HTR-8/SVneo (cell line): Measurements from ENCODE around the gene CACNB1.

Source experiments
- DNase-seq: peaks from one replicate; pipeline ENCODE4 v3.0.0; 2011; ENCODE audit warnings: low spot score, mixed read lengths; ENCODE audit not compliant: insufficient read length
- FAIRE-seq: peaks from 2 replicates; lab custom pipeline; 2011; peaks lifted over from hg19 to GRCh38; lab: Jason Lieb, UNC

Gene CACNB1

DNA sequence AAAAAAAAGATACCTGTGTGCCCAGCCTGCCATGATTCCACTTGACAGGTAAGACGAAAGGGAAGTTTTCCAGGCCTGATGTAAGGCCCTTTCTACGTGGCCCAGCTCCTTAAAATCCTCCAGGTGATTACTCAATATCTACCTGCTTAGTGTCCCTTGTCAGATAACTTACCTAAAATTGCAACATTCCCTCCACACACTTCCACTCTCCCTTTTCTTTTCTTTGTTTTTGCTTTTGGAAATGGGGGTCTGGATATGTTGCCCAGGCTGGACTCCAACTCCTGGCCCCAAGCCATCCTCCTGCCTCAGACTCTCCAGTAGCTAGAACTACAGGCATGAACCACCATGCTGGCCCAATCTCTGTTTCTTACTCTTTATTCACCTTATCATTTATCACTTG lies 38.8 kb downstream of the CACNB1 start:
- DNase-seq (no peak), FAIRE-seq (no peak)

DNA sequence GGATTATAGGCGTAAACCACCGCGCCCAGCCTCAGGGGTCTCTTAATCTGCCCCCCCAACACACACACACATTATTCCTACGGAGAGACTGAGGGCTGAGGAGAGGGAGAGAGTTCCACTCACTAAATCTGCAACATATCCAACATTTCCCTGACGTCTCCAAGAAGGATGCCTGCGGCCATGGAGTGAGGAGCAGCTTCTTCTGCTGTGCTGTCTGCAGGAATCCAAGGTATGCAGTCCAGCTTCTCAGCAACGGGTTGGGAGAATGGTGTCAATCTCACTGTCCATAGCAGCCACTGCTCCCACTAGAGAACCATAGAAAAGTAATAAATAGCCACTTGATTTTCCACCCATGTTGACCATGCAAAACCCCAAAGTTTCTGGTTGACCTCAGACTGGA lies 41.0 kb downstream of the CACNB1 start:
- FAIRE-seq (no peak), DNase-seq (no peak)

DNA sequence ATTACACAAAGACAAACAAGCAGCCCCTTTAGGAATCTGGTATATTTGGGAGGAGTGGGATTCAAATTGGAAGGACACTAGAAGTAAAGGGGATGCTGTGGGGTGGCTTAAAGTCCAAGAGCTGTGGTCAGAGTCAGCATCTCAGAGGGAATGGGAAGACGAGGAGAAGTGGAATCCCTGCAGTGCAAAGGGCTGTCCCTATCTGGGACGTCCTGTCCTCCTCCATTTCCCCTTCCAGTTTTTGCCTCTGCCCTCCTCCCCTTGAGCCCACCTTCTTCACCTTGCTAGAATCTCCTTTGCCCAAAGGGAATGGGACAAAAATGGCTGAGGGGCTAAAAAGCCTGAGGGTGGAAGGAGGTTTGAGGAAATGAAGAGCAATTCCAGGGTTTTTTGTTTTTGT lies 41.8 kb downstream of the CACNB1 start:
- DNase-seq: no peak
- no peak for FAIRE-seq

DNA sequence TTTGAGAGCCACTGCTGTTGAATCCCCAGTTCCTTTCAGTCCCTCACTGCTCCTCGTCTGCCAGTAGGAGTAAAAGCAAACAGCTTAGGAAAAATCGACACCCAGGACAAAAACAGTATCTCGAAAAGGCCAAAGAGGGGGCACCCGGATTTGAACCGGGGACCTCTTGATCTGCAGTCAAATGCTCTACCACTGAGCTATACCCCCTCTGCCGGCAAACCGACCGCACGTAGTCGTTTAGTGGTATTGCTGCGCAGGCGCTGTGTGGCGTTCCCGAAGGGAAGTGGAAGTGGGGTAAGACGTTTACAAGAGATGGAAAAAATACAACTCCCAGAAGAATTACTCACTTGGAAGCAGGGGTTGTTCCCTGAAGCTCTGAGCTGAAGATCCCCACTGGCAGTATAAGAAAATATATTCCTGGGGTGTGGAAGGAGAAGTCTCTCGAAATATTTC lies 43.8 kb downstream of the CACNB1 start:
- DNase-seq (peak; percentile 88), FAIRE-seq (peak; percentile 55)

DNA sequence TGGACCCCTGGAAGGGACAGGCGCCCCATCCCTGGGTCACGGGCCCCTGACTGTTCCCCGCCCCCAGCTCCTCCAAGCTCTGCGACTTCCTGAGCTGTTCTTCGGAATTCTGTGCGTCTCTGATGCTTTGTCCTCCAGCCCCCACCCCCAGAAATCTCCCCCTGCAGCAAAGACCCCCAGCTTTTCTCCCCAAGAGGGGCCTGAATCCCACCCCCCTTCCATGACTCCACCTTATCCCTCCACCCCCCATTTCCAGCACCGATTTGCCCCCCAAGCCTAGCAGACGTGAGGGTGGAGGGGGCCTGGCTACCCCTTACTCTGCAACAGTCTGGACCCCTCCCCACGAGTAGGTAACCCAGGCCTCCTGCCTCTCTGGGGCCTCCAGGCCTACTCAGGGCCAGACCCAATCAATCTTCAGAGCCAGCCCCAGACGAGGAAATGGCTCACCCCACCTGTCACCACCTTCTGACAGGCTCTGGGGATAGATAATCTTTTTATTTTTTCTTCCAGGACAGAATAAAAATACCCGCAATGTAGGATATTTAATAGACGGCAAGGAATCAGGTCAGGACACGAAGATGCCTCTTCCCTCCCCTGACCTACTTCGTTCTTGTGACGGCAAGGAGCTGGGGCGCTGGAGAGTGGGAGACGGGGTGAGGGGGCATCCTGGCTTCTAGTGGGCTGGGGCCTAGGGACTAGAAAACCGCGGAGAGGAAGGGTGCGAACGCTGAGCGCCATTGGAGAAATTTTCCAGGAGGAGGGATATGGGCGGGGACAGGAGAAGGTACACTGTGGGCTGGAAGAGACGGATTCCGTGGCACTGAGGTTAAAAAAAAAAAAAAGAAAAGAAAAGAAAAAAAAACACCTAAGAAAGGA lies 45.3 kb downstream of the CACNB1 start:
- no peak for DNase-seq

DNA sequence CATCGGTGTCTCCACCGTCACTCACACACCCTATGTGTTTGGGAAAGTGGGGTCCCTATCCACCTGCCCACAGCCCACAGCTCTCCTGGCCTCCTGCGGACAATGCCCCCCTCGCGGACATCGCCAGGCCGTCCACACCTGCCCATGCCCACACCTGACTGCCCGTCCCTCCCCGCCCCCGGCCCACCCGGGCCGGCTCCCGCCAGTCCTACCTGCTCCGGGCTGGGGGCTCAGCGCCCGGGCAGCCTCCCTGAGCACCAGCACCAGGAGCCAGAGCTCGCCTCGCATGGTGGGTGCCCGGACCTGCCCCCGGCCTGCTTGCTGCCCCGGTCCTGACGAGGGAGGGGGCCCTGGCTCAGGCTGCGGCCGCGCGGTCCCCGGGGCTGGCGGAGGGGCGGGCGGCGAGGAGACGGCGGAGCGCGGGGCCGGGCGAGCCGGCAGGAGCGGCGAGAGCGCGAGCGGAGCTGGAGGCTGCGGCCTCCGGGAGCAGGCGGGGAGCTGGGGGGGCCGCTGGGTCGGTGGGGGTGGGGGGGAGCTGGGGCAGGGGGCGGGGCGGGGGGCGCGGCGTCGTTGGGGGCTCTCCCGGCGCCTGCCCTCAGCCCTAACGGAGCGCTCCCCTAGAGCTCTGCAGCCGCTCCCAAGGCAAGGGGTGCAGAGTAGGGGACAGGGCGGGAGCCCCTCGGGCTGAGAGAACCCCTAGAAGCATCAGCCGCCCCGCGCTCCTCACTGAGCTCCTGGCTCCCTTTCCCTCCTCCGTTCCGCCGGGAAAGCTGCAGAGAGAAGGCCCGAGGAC lies 46.1 kb downstream of the CACNB1 start, which contains the start of gene PLXDC1:
Gene PLXDC1 (minus strand): TSS at position 488 of the 793 bp plus-strand sequence. CDS start 200 bp downstream, at position 288.
- FAIRE-seq (no peak), DNase-seq (no peak)

More for the DNA sequence above, 45.3 kb downstream of the CACNB1 start:
- peak; percentile 38 for FAIRE-seq

DNA sequence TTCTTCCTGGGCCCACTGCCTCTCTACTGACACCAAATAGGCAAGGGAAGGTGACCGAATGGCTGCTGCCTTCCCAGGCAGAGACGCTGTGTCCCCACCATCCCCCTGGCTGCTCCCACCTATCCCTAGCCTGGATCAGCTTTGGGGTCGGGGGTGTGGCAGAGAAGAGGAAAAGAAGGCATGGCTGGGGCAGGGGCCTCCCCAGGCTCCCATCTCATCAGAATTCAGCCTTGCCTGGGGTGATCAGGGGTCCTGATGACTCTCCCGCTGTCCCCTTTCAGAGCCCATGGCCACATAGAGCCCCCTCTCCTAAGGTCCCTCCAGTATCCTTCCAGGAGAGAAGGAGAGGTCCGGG lies 46.7 kb downstream of the CACNB1 start:
- no peak for FAIRE-seq
- DNase-seq: no peak

DNA sequence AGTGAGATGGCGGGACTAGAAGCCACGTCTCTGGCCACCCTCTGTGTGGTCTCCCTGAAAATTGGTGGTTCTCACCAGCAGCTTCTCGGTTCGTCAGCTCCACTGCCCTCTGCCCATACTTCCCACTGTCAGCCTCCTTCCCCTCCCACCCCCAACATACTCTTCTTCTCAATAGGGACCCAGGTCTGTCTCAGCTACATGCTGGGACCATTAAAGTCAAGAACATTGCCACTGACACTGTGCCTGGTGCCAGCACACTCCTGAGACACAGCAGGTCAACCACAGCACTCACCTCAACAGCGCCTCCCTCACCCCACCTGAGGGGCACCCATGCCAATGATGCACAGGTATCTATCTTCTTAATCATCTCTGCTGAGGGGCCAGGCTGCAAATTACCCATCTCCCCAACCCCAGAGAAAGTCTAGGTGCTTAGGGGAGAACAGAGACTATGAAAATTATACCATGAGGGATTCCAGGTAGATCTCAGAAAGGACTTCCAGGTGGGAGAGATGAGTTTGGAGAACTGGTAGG lies 47.3 kb downstream of the CACNB1 start:
- DNase-seq: no peak
- FAIRE-seq: no peak

DNA sequence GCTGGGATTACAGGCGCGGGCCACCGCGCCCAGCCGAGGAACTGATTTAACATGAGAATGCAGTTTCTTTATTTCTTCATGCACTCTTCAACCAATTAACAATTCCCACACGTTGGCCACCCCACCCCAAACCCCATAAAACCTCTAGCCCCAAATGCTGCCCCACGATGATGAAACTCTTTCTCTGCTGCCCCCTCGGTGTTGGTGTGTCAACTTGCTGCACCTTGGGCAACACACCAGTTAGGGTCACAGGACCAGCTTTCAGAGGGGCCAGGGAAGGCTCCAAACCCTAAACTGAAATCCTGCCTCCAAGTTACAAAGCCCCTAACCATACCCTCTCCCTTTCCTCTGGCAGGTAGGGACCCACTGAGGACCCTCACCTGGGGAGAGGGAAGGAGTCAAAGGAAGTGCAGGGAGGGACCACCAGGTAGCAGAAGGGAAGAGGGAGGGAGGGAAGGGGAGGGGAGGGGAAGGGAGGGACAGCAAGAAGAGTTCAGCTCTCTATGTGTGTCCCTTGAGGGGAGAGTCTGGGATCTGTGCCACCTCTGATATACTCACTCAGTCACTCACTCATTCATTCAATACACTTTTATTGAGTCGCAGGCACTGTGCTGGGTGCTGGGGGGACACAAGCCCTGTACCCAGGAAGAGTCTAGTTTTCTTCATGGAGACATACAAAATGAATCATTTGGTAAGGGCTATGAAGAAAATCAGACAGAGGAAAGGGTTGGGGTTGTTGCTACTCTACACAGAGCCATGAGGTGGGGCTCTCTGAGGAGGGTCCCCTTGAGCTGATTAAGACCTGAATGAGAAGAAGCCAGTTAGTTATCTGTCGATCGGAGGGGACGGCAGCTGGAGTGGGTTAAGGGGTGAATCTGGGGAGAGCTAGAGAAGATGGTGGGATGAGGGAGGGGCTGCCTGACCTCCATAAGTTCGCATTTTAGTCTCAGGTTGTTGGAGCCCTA lies 50.0 kb downstream of the CACNB1 start:
- DNase-seq (no peak), FAIRE-seq (peak; percentile 46)

DNA sequence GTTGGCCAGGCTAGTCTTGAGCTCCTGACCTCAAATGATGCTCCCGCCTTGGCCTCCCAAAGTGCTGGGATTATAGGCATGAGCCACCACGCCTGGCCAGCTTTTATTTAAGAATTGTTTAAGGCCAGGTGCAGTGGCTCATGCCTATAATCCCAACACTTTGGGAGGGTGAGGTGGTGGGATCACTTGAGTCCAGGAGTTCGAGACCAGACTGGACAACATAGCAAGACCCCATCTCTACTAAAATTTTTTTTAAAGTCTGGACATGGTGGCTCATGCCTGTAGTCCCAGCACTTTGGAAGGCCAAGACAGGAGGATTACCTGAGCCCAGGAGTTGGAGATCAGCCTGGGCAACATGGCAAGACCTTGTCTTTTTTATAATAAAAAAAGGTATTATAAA lies 51.2 kb downstream of the CACNB1 start:
- FAIRE-seq (no peak), DNase-seq (no peak)

DNA sequence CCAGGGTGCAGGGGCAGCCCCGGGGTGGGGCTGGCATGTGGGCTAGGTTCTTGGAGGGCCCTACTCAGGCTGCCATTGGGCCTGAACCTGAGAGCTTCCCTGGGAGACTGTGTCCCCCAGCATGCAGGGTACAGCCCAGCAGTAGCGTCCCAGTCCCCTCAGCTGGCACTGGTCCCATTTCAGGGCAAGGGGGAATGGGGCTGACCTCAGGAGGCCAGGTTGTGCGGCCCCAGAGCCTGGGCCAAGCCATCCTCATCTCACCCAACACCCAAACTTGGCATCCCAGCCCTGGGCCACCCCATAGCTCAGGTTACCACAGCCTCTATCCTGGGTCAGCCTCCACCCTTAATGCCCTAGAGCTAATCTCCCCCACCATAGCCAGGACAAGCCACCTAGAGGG lies 52.3 kb downstream of the CACNB1 start:
- FAIRE-seq: peak; percentile 13
- no peak for DNase-seq

DNA sequence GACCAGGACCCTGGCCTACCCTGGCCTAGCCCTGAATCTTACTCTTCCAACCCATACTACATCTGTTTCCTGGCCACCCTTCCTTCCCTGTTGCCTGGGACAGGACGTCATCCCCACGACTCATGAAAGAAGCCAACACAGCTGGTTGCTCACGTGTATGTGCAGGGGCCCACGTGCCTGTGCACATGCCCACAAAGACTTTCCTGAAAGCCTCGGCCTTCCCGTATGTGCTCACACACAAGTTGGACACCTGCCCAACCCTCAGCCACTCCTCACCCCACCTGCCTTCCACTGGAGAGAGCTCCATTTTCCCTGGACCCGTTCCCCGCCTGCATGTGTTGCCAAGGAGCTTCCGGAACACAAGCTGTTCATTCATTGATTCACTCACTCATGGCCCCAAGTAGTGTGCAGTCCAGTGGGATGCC lies 53.0 kb downstream of the CACNB1 start:
- DNase-seq (no peak), FAIRE-seq (peak; percentile 51)

DNA sequence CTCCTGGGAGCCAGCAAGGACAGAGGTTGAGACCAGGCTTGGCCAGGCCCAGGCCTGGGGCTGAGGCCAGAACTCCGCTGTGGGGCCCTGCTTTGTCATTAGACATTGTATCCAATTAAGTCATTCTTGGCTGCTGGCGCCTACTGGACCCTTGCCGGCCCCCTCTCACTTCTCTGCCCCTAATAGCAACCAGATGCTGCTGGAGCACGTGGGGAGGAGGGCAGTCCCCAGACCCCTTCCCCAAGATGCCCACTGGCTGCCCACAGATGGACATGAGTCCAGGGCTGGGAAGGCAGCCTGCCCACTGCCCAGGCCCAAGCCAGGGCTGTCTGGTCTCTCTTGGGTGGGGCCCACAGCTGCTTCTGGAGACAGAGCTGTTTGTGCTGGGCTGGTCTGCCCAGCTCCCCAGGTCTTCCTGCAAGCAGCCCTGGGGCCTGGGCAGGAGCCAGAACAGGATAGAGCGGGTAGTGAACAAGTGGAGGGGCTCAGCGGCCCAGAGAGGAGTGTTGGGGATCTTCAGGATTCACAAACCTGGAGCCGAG lies 53.8 kb downstream of the CACNB1 start:
- DNase-seq (no peak), FAIRE-seq (no peak)

DNA sequence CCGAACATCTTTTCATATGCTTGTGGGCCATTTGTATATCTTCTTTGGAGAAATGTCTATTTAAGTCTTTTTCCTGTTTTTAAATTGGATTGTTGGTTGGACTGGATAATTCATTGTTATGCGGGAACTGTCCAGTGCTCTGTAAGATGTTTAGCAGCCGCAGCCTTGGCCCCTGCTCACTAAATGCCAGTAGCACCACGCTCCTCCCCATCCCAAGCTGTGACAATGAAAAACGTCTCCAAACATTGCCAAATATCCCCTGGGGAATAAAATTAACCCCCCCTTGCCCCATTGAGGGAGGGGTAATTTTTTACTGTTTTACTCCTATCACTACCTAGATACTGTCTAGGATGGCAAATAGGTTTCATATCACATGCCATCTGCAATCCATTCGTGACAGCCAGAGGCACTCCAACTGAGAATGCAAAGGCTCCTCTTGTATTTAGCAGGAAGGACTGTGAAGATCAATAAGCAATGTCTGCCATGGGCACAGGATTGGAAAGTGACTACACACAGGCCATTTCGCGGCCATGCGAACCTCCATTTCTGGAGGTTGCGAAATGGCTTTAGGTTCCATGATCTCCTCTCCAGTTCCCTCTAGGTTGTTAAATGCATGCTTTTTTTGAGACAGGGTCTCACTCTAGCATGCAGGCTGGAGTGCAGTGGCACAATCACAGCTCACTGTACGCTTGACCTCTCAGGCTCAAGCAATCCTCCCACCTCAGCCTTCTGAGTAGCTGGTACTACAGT lies 55.4 kb downstream of the CACNB1 start:
- DNase-seq: no peak
- FAIRE-seq: no peak

DNA sequence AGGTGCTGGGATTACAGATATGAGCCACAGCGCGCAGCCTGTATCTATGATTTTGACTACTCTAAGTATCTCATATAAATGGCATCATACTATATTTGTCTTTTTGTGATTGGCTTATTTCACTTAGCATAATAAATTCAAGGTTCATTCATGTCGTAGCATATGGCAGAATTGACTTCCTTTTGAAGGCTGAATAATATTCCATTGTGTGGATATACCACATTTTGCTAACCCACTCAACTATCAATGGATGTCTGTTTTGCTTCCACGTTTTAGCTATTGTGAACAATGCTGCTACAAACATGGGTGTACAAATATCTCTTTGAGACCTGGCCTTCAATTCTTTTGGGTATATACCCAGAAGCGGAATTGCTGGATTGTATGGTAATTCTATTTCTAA lies 56.2 kb downstream of the CACNB1 start:
- DNase-seq (no peak), FAIRE-seq (no peak)

DNA sequence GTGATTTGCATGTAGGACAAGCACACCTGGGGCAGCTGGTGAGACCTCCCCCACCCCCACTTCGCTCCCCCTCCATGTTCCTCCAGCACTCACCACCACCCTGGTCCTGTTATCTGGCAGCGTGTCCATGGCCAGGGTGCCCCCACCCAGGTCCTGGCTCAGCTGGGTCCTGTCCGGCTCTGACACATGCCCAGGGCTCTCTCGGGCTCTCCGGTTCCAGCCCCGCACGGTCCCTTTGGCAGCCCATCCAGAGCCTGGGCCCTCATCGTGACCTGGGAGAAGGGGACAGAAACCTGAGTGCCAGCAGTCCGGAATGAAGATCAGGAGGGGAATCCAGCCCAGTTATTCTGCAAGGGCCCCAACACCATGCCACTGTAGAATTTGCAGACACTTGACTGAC lies 57.9 kb downstream of the CACNB1 start:
- peak; percentile 88 for FAIRE-seq
- no peak for DNase-seq

DNA sequence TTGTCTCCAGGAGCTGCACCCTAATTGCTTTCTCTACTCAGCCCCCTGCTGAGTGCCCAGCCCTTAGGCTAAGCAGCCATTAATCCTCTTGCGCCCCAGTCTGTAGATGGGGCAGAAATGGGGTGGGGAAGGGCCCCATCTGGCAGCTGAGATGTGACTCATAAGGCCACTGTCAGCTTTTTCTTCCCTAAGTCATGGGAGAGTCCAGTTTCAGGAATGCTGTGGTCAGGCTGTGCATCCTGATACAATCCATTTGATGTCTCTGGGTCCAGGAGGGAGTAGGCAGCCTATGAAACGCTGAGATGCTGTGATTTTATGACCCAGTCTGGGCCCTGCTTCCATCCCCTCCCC lies 58.3 kb downstream of the CACNB1 start:
- DNase-seq (peak; percentile 80), FAIRE-seq (peak; percentile 91)

DNA sequence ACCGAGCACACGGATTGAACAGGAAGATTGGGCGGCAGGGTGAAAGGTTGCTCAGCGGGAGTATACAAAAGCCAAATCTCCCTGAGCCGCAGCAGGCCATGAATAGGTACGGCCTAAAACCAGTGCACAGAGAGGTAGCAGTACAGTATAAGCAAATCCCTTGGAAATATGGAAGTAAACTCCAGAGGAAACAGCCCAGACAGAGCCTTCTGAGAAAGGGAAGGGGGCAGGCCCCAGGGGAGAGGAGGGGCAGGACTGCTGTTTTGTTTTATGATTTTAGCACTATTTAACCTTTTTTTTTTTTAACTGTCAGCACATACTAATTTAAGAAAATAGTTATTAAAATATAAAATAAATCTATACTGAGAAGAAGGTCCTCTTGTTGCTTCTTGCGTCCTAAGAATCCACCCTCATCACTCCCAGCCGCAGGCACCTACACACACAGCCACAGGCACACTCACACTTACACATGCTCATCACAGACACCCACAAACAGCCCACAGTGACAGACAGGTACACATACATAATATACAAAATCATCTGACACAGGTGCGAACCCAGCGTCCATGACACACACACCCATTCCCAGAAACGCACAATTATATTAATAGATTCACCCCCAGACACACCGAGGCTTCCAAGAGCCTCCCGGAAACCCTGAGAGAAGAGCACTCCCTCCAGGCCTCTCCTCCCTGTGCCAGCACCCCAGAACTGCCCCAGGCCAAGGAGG lies 58.9 kb downstream of the CACNB1 start:
- DNase-seq (no peak), FAIRE-seq (peak; percentile 52)
